ENCODE data around the gene PRICKLE3. TPM values are rescaled to one million over a fixed set of nuclear protein-coding genes. Genes with fewer than 3 reads are reported as not detected.

Gene PRICKLE3
- total and polyA plus RNA-seq, 2 experiments from 2014 or later, result 4.7 to 13.7 TPM

GRCh38 chrX:49188468-49189076, 2.4 kb upstream of the PRICKLE3 start:
- H3K36me3 Mint-ChIP-seq (ENCODE audit: low read depth), result peaks cover 2% of the 10 kb centered on the region; the same call in 1 of the 3 replicates
- H3K4me1 Mint-ChIP-seq, result peaks cover 21% of the 10 kb centered on the region
- no peaks in the 10 kb centered on the region for H3K9me2 ChIP-seq (ENCODE audit: insufficient read depth)
- H3K27me3 ChIP-seq (ENCODE audit: insufficient read depth), result no peaks in the 10 kb centered on the region
- H4K20me1 ChIP-seq (replicated peaks; ENCODE audit: insufficient read depth), result no peaks in the 10 kb centered on the region
- TF ChIP-seq CREB1 (CRISPR knock-in tag; IDR thresholded peaks at IDR 0.05; ENCODE audit: low read depth), result no peak
- no peak for TF ChIP-seq JUNB (IDR thresholded peaks at IDR 0.05; ENCODE audit: unreplicated experiment)
- no peak for TF ChIP-seq STAT1 (IDR thresholded peaks at IDR 0.05; ENCODE audit: unreplicated experiment)
- TF ChIP-seq POLR2AphosphoS5 (IDR thresholded peaks at IDR 0.05; ENCODE audit: low read depth), result no peak
- TF ChIP-seq NANOG (IDR thresholded peaks at IDR 0.05; ENCODE audit: borderline replicate concordance), result no peak
- TF ChIP-seq ZNF462 (CRISPR knock-in tag; IDR thresholded peaks at IDR 0.05), result no peak
- TF ChIP-seq ETS1 (IDR thresholded peaks at IDR 0.05), result no peak
- TF ChIP-seq EZH2 (IDR thresholded peaks at IDR 0.05; ENCODE audit: low read depth, unreplicated experiment), result no peak
- TF ChIP-seq REST (IDR thresholded peaks at IDR 0.05; ENCODE audit: unreplicated experiment), result no peak
- no peak for TF ChIP-seq ZNF331 (CRISPR knock-in tag; IDR thresholded peaks at IDR 0.05; ENCODE audit: low read depth)
- no peak for TF ChIP-seq CTCF (conservative IDR thresholded peaks at IDR 0.05; ENCODE audit: low read depth in 2 of 2)
- TF ChIP-seq EZH2phosphoT487 (IDR thresholded peaks at IDR 0.05; ENCODE audit: unreplicated experiment), result no peak
- no peak for TF ChIP-seq ZNF114 (CRISPR knock-in tag; IDR thresholded peaks at IDR 0.05)
- no peaks in the 10 kb centered on the region; the same call in 1 of the 2 replicates for H3K4me1 ChIP-seq (ENCODE audit: insufficient read depth)
- H3K36me3 ChIP-seq (ENCODE audit: insufficient read depth), result no peaks in the 10 kb centered on the region
- peaks cover 14% of the 10 kb centered on the region for H3K27me3 Mint-ChIP-seq (ENCODE audit: insufficient read depth, low read depth, poor library complexity)
- ATAC-seq, result no peak
- no peak overlapping the region for H2AFZ ChIP-seq
- DNase-seq (ENCODE audit: low spot score), result no peak
- no peak overlapping the region for H3K4me3 Mint-ChIP-seq
- H3K79me2 ChIP-seq (replicated peaks; ENCODE audit: insufficient read depth), result no peaks in the 10 kb centered on the region
- no peak overlapping the region for H3K4me2 ChIP-seq
- H3K9me3 Mint-ChIP-seq, result no peaks in the 10 kb centered on the region
- no peak overlapping the region for H3K27ac ChIP-seq (ENCODE audit: low read depth)
- H3K4me3 ChIP-seq, result no peak overlapping the region
- no peaks in the 10 kb centered on the region; the same call in 1 of the 2 replicates for H3F3A ChIP-seq (replicated peaks; ENCODE audit: low read depth)
- H3K27ac Mint-ChIP-seq, result no peak overlapping the region
